B cell (primary cell): ENCODE measurements around the gene VRK2. TPM values are rescaled to one million over a fixed set of nuclear protein-coding genes. Genes with fewer than 3 reads are reported as not detected.
"Not testable (repeated sequence)": the region's sequence is repeated elsewhere in the genome, so short reads cannot be mapped to it uniquely, and the experiment has no call there.

Experiments used
- ATAC-seq: fragments of 200-7000 bp; cut with Tn5 transposase; one replicate; pipeline ENCODE4 v1.10.0; 2021; ENCODE audit warnings: low read depth, mild to moderate bottlenecking, moderate number of reproducible peaks, moderate library complexity
- CTCF ChIA-PET: fragments of 350-600 bp; sonication (Branson Sonifier 250); formaldehyde crosslinking; loops from one replicate; lab custom pipeline; 2021; ENCODE audit warnings: antibody characterized with exemption, inconsistent platforms; lab: Charles Lee
- POLR2A ChIA-PET: fragments of 350-600 bp; sonication (Branson Sonifier 250); formaldehyde crosslinking; loops from one replicate; lab custom pipeline; 2021; ENCODE audit warnings: antibody characterized with exemption; lab: Charles Lee
- DNase-seq: peaks from one replicate; pipeline ENCODE4 v3.0.0; 2013
- H2AFZ ChIP-seq: 2 replicates; pipeline ENCODE4 v1.6.1; 2012; ENCODE audit warnings: mild to moderate bottlenecking, low read depth, low read length; ENCODE audit not compliant: insufficient read depth, poor library complexity, severe bottlenecking
- H3K27ac ChIP-seq, 2 donors: 1 replicate in 1 of 2; 2 replicates in 1 of 2; pipeline ENCODE4 v1.5.1; 2012 to 2013; ENCODE audit warnings: low read length in 2 of 2, mild to moderate bottlenecking in 2 of 2, moderate library complexity in 1 of 2
- H3K27me3 ChIP-seq, 4 experiments: fragments of 200-600 bp in 1 of 4; sonication (generic) in 1 of 4; replicated peaks in 1 of 4; 1 replicate in 2 of 4; 2 replicates in 2 of 4; pipeline versions ENCODE4 v1.6.1 to v1.7.0; 2013 to 2016; ENCODE audit warnings: low read length in 3 of 4, mild to moderate bottlenecking in 2 of 4, mixed read lengths in 1 of 4, moderate library complexity in 1 of 4; ENCODE audit not compliant: insufficient read depth in 4 of 4, control insufficient read depth in 3 of 4; ENCODE audit errors: control extremely low read depth in 1 of 4
- H3K36me3 ChIP-seq, 2 experiments: replicated peaks in 1 of 2; 1 replicate in 1 of 2; 2 replicates in 1 of 2; pipeline versions ENCODE4 v1.6.1 to v1.7.1; 2013; ENCODE audit warnings: low read length in 1 of 2; ENCODE audit not compliant: insufficient read depth in 2 of 2, control insufficient read depth in 1 of 2; ENCODE audit errors: control extremely low read depth in 1 of 2, extremely low read depth in 1 of 2
- H3K4me1 ChIP-seq, 2 donors: fragments of 200-600 bp in 1 of 2; sonication (generic) in 1 of 2; 1 replicate in 1 of 2; 2 replicates in 1 of 2; pipeline versions ENCODE4 v1.5.1 to v1.6.1; 2013 to 2017; ENCODE audit warnings: low read length in 2 of 2; ENCODE audit not compliant: control insufficient read depth in 2 of 2, insufficient read depth in 2 of 2
- H3K4me2 ChIP-seq: replicated peaks from 2 replicates; pipeline ENCODE3; 2012; ENCODE audit warnings: mild to moderate bottlenecking, low read depth, low read length; ENCODE audit not compliant: poor library complexity, severe bottlenecking
- H3K4me3 ChIP-seq, 5 experiments: fragments of 200-600 bp in 1 of 5; sonication (generic) in 1 of 5; 1 replicate in 3 of 5; 2 replicates in 2 of 5; pipeline versions ENCODE4 v1.5.1 to v1.7.0; 2011 to 2016; ENCODE audit warnings: low read length in 4 of 5, mild to moderate bottlenecking in 4 of 5, low read depth in 2 of 5, control low read depth in 1 of 5, moderate library complexity in 1 of 5; ENCODE audit not compliant: insufficient read depth in 1 of 5; ENCODE audit errors: control extremely low read depth in 1 of 5, extremely low read depth in 1 of 5
- H3K79me2 ChIP-seq: fragments of 200-600 bp; sonication (generic); one replicate; pipeline ENCODE4 v1.6.0; 2016; ENCODE audit warnings: low read length; ENCODE audit not compliant: control insufficient read depth, insufficient read depth
- H3K9ac ChIP-seq: fragments of 200-600 bp; sonication (generic); 2 replicates; pipeline ENCODE4 v1.6.1; 2017; ENCODE audit warnings: mild to moderate bottlenecking, low read length, moderate library complexity
- H3K9me3 ChIP-seq, 3 donors: one replicate each; pipeline versions ENCODE4 v1.6.1 to v1.7.1; 2013; ENCODE audit warnings: low read length in 2 of 3; ENCODE audit not compliant: control insufficient read depth in 2 of 3, insufficient read depth in 1 of 3; ENCODE audit errors: control extremely low read depth in 1 of 3
- H4K20me1 ChIP-seq: 2 replicates; pipeline ENCODE4 v1.6.0; 2012; ENCODE audit warnings: mild to moderate bottlenecking, low read length; ENCODE audit not compliant: insufficient read depth, control insufficient read depth, poor library complexity, severe bottlenecking
- H3K27ac Mint-ChIP-seq: one replicate; pipeline ENCODE4 v1.8.0; 2021; ENCODE audit warnings: mixed read lengths
- H3K27me3 Mint-ChIP-seq: one replicate; pipeline ENCODE4 v1.8.0; 2021; ENCODE audit warnings: mixed read lengths
- H3K4me1 Mint-ChIP-seq: one replicate; pipeline ENCODE4 v1.8.0; 2021; ENCODE audit warnings: mixed read lengths
- H3K4me3 Mint-ChIP-seq: one replicate; pipeline ENCODE4 v1.8.0; 2021; ENCODE audit warnings: mixed read lengths
- H3K9me3 Mint-ChIP-seq: one replicate; pipeline ENCODE4 v1.8.0; 2022; ENCODE audit warnings: mixed read lengths; ENCODE audit not compliant: insufficient read depth
- EZH2 ChIP-seq: IDR thresholded peaks from 2 replicates; pipeline ENCODE4 v1.6.1; 2012; ENCODE audit warnings: borderline replicate concordance, low read depth, mild to moderate bottlenecking, moderate library complexity, low read length; ENCODE audit not compliant: insufficient read depth, poor library complexity, severe bottlenecking
- WGBS: methylation state at CpG from one replicate; pipeline ENCODE4 v1.1.5; 2013; ENCODE audit warnings: missing lambda C conversion rate; ENCODE audit not compliant: insufficient coverage; 5-methylcytosine and 5-hydroxymethylcytosine counted together
- intact Hi-C: fragments of 100-400 bp; cut with micrococcal nuclease; formaldehyde crosslinking; loops from one replicate; pipeline ENCODE4 v1.10.0; 2022
- polyA plus RNA-seq: library from polyadenylated mRNA; depleted of rRNA; stranded (reverse); fragments of >200 nt; gene quantifications from 2 replicates; pipeline ENCODE4 v1.2.3, GENCODE V29; 2012
- total RNA-seq, 2 donors: library from RNA; stranded (reverse); fragments of 120-200 nt in 1 of 2; gene quantifications; 1 replicate in 1 of 2; 2 replicates in 1 of 2; pipeline versions ENCODE4 v1.2.3 to v1.2.4, GENCODE V29; 2013 to 2022
- TF ChIP-seq, protein P1 (sequence below): fragments of 200-600 bp; IDR thresholded peaks from one replicate; pipeline ENCODE4 v1.8.0; 2022; ENCODE audit warnings: antibody characterized with exemption, mild to moderate bottlenecking

VRK2 gene
- total and polyA plus RNA-seq, 2 donors (not counting 1 experiment from before 2014, with no cell fraction given), result 10.2 to 35.5 TPM

DNA sequence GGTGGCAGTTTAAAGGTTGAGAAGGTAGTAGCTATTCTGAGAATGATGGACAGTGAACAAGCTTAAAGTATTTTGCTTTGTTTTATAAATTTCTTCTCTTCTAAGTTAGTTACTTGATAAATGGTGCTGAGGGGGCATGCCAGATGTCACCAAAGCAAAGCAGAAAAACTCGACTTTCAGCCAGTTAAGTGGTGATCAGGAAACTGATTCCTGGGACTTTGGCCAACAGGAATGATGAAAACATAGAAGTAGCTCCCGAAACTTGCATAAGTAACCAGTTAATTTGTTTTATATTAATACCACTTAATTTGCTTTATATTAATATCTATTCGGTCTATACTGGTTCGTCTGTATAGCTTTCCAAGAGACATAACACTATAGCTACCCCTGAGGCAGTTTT lies 111.9 kb downstream of the VRK2 start:
- TF ChIP-seq, protein P1, sequence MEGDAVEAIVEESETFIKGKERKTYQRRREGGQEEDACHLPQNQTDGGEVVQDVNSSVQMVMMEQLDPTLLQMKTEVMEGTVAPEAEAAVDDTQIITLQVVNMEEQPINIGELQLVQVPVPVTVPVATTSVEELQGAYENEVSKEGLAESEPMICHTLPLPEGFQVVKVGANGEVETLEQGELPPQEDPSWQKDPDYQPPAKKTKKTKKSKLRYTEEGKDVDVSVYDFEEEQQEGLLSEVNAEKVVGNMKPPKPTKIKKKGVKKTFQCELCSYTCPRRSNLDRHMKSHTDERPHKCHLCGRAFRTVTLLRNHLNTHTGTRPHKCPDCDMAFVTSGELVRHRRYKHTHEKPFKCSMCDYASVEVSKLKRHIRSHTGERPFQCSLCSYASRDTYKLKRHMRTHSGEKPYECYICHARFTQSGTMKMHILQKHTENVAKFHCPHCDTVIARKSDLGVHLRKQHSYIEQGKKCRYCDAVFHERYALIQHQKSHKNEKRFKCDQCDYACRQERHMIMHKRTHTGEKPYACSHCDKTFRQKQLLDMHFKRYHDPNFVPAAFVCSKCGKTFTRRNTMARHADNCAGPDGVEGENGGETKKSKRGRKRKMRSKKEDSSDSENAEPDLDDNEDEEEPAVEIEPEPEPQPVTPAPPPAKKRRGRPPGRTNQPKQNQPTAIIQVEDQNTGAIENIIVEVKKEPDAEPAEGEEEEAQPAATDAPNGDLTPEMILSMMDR, result no peak
- no peak for TF ChIP-seq EZH2
- no peak overlapping the region for H2AFZ ChIP-seq
- H3K79me2 ChIP-seq, result no peaks in the 10 kb centered on the region
- H3K9me3 ChIP-seq, result no peaks in the 10 kb centered on the region
- POLR2A ChIA-PET, result no interaction called here
- ATAC-seq (no peak), DNase-seq (no peak)
- no peak overlapping the region for H3K27ac ChIP-seq
- intact Hi-C loops, result no loop called here
- Mint-ChIP-seq H3K4me3 (no peak overlapping the region), H3K4me1 (no peaks in the 10 kb centered on the region), H3K27ac (no peak overlapping the region), H3K9me3 (peaks cover 9% of the 10 kb centered on the region), H3K27me3 (no peaks in the 10 kb centered on the region)
- CTCF ChIA-PET, result interaction anchor here (0.5 to 2.2 kb wide), 2 partner anchors 29 to 253 kb away, joined by 5 read pairs; no protein-coding TSS in a partner anchor
- WGBS, result no CpG with 5 or more reads among the region's 4 CpGs
- no peaks in the 10 kb centered on the region for H3K27me3 ChIP-seq
- H3K4me2 ChIP-seq, result no peak overlapping the region
- H3K4me3 ChIP-seq, result no peak overlapping the region
- H3K9ac ChIP-seq, result no peak overlapping the region
- no peaks in the 10 kb centered on the region for H4K20me1 ChIP-seq
- H3K36me3 ChIP-seq, result peaks cover 2 to 32% of the 10 kb centered on the region in 2 experiments
- H3K4me1 ChIP-seq, result no peaks in the 10 kb centered on the region

DNA sequence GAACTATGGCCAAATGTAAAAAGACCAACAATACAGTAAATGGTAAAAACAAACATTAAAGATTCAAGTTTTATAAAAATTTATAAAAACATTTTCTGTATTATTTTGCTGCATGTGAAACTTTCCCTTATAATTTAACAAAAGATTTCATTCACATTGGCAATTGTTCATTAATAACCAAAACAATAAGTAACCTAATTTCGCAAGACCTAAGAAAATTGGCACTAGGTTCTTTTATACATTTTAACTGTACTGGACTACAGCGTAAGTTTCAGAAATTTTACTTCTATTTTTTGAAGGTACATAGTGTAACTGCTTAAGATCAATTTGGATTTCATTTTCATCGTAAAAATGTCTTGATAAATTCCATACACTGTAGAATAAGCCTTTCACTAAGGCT lies 117.3 kb downstream of the VRK2 start:
- TF ChIP-seq, protein P1, result no peak
- TF ChIP-seq EZH2, result no peak
- ATAC-seq, result no peak
- no peaks in the 10 kb centered on the region for H3K9me3 Mint-ChIP-seq
- no peak overlapping the region for H3K4me2 ChIP-seq
- no CpG with 5 or more reads among the region's 3 CpGs for WGBS
- CTCF ChIA-PET, result no interaction called here
- H2AFZ ChIP-seq, result no peak overlapping the region
- peaks cover 0 to 20% of the 10 kb centered on the region in 2 experiments for H3K36me3 ChIP-seq
- no peaks in the 10 kb centered on the region for H3K79me2 ChIP-seq
- no peaks in the 10 kb centered on the region for H3K27me3 ChIP-seq
- H3K4me3 ChIP-seq, result no peak overlapping the region
- POLR2A ChIA-PET, result no interaction called here
- H3K27ac Mint-ChIP-seq, result no peak overlapping the region
- no peak for DNase-seq
- intact Hi-C loops, result loop anchor here (5.0 kb wide), 1 partner anchor 257 kb away; no protein-coding TSS in a partner anchor
- H3K9ac ChIP-seq, result no peak overlapping the region
- H3K9me3 ChIP-seq, result no peaks in the 10 kb centered on the region
- H3K4me3 Mint-ChIP-seq, result no peak overlapping the region
- H3K27ac ChIP-seq, result no peak overlapping the region
- no peaks in the 10 kb centered on the region for H4K20me1 ChIP-seq
- H3K4me1 ChIP-seq, result no peaks in the 10 kb centered on the region
- H3K4me1 Mint-ChIP-seq, result no peaks in the 10 kb centered on the region
- no peaks in the 10 kb centered on the region for H3K27me3 Mint-ChIP-seq

- H3K4me3 Mint-ChIP-seq, POLR2A ChIA-PET, H3K9ac ChIP-seq, DNase-seq, H3K4me3 ChIP-seq, intact Hi-C loops, H3K27ac ChIP-seq, ATAC-seq, H3K79me2 ChIP-seq, H3K9me3 ChIP-seq, H3K27me3 ChIP-seq, H3K9me3 Mint-ChIP-seq, H2AFZ ChIP-seq, H3K27ac Mint-ChIP-seq, H3K4me1 ChIP-seq, H4K20me1 ChIP-seq, CTCF ChIA-PET, H3K4me1 Mint-ChIP-seq, H3K27me3 Mint-ChIP-seq, H3K36me3 ChIP-seq, H3K4me2 ChIP-seq: not testable (repeated sequence)
- 95% methylated on average over 6 of the region's 6 CpGs for WGBS
Measured at GRCh38 chr2:58168130-58168529, 121.5 kb downstream of the VRK2 start.
